ENCODE results near the gene PKHD1. TPM values are rescaled to one million over a fixed set of nuclear protein-coding genes. Genes with fewer than 3 reads are reported as not detected.

The PKHD1 gene
- total RNA-seq, 4 donors from 2014 or later, result 0.04 to 0.32 (median 0.22) TPM; not detected in 1

GRCh38 chr6:51846531-51846930 is 240.9 kb downstream of the PKHD1 start:
- H3K4me3 ChIP-seq (ENCODE audit: low read depth, poor library complexity, severe bottlenecking), result no peak overlapping the region
- no peak for TF ChIP-seq CTCF (IDR thresholded peaks at IDR 0.05)
- no peak for TF ChIP-seq POLR2A (IDR thresholded peaks at IDR 0.05)
- intact Hi-C loops (cut with DNase I; ENCODE audit: low total_unique reads), result no loop called here
- DNase-seq (ENCODE audit: low spot score in 2 of 2), result no peak
- WGBS, 2 donors, result 89 to 91% methylated on average over 2 of the region's 2 CpGs

GRCh38 chr6:51844336-51844735 is 243.1 kb downstream of the PKHD1 start:
- TF ChIP-seq POLR2A (IDR thresholded peaks at IDR 0.05) (no peak), CTCF (IDR thresholded peaks at IDR 0.05) (no peak)
- WGBS, 2 donors, result 57 to 74% methylated on average over 3 of the region's 3 CpGs
- DNase-seq (ENCODE audit: low spot score in 2 of 2), result no peak
- intact Hi-C loops (cut with DNase I; ENCODE audit: low total_unique reads), result no loop called here
- H3K4me3 ChIP-seq (ENCODE audit: low read depth, poor library complexity, severe bottlenecking), result no peak overlapping the region

GRCh38 chr6:51843456-51844056 is 243.9 kb downstream of the PKHD1 start:
- no peak overlapping the region for H3K4me3 ChIP-seq (ENCODE audit: low read depth, poor library complexity, severe bottlenecking)
- intact Hi-C loops (cut with DNase I; ENCODE audit: low total_unique reads), result no loop called here
- no peak for DNase-seq (ENCODE audit: low spot score in 2 of 2)
- no peak for TF ChIP-seq CTCF (IDR thresholded peaks at IDR 0.05)
- no peak for TF ChIP-seq POLR2A (IDR thresholded peaks at IDR 0.05)
- WGBS, 2 donors, result 86 to 89% methylated on average over 5 of the region's 5 CpGs

- 63 to 74% methylated on average over 8 of the region's 8 CpGs for WGBS, 2 donors
- no peak overlapping the region for H3K4me3 ChIP-seq (ENCODE audit: low read depth, poor library complexity, severe bottlenecking)
- no peak for DNase-seq (ENCODE audit: low spot score in 2 of 2)
- intact Hi-C loops (cut with DNase I; ENCODE audit: low total_unique reads), result no loop called here
- TF ChIP-seq POLR2A (IDR thresholded peaks at IDR 0.05), result no peak
- no peak for TF ChIP-seq CTCF (IDR thresholded peaks at IDR 0.05)
Measured at GRCh38 chr6:51842804-51843378, 244.5 kb downstream of the PKHD1 start.

- DNase-seq (ENCODE audit: low spot score in 2 of 2), result no peak
- no peak for TF ChIP-seq CTCF (IDR thresholded peaks at IDR 0.05)
- TF ChIP-seq POLR2A (IDR thresholded peaks at IDR 0.05), result no peak
- H3K4me3 ChIP-seq (ENCODE audit: low read depth, poor library complexity, severe bottlenecking), result no peak overlapping the region
- WGBS, 2 donors, result 69 to 71% methylated on average over 11 of the region's 11 CpGs
- intact Hi-C loops (cut with DNase I; ENCODE audit: low total_unique reads), result no loop called here
Measured at GRCh38 chr6:51842061-51842803, 245.2 kb downstream of the PKHD1 start.
